Stimulated activated CD4-positive, alpha-beta T cell treated with anti-CD3 and anti-CD28 coated beads, Interleukin-1b, Interleukin-23, amount 100 ng/mL, for 24 hours (primary cell): ENCODE data around the gene KCNIP4.
"Not testable (repeated sequence)": the region's sequence is repeated elsewhere in the genome, so short reads cannot be mapped to it uniquely, and the experiment has no call there.

Source experiments
- DNase-seq, 4 experiments: peaks; one replicate each; pipeline ENCODE4 v3.0.0-alpha.2; 2020; ENCODE audit warnings: low read depth in 4 of 4, low spot score in 1 of 4

Gene KCNIP4

GRCh38 chr4:21377046-21377445 is 571.5 kb downstream of the KCNIP4 start:
- no peak for DNase-seq

DNA sequence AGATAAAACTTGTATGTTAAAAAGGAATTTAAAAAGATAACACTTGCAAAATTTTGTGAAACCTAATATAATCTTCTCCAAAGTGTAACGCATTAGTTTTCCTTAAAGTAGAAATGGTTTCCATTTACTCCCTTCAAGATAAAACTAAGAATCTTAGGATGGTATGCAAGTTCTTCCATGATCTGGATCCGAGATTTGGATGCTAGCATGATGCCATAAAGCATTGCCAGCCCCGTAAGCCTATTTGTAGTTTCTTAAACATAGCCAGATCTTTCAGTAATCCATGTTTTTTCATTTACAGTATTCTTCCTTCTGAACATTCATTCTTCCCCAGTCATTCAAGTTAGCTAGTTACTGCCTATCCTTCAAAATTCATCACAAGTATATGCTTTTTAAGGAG is 572.4 kb downstream of the KCNIP4 start:
- no peak for DNase-seq

- no peak for DNase-seq
Observed at GRCh38 chr4:21374641-21375368, 573.8 kb downstream of the KCNIP4 start.

DNA sequence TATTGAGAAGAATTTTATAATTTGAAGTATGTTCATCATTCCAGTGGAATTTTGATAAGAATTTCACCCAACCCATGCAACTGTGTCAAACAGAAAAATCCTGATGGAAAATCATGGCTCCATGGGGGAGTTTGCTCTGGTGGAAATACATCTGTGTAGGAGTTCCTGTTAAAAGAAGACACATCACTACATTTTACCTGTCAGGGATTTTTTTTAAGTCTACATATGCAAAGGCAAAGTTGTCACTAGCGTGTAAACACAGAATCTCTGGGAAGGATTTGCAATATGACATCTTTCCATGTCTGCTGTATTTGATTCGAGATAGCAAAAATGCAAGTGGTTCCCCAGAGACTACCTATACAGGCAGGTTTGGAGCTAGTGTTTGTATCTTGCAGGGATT is 581.0 kb downstream of the KCNIP4 start:
- DNase-seq = no peak

- DNase-seq = no peak
Observed at GRCh38 chr4:21366840-21367239, 581.7 kb downstream of the KCNIP4 start.

- DNase-seq = no peak
Observed at GRCh38 chr4:21366312-21366711, 582.3 kb downstream of the KCNIP4 start.

- DNase-seq = no peak
Observed at GRCh38 chr4:21363701-21364100, 584.9 kb downstream of the KCNIP4 start.

DNA sequence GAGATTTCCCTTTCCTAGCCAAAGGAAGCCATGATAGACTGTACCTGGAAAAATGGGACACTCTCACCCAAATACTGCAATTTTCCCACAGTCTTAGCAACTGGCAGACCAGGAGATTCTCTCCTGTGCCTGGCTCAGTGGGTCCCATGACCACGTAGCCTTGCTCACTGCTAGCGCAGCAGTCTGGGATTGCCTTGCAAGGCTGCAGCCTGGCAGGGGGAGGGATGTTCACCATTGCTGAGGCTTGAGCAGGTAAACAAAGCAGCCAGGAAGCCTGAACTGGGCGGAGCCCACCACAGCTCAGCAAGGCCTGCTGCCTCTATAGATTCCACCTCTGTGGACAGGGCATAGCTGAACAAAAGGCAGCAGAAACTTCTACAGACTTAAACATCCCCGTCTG is 596.2 kb downstream of the KCNIP4 start:
- not testable (repeated sequence) for DNase-seq

DNA sequence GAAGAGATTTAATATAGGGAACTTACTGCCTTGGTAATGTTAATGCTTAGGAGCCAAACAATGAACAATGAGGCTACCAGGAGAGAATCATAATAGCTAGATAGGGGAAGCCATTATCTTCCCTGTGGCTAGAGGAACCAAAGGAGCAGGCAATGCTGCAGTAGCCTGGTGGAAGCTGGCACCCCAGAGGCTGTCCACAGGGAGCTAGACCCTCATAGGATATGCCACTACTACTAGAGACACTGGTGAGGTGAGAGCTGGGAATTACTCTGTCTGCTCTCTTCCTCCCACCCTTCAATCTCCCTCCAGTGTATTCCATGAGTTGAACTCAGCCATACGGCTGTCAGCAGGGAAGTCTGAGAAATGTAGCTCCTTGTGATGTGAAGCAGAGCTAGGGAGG is 601.4 kb downstream of the KCNIP4 start:
- DNase-seq = no peak

- no peak for DNase-seq
Observed at GRCh38 chr4:21327976-21328700, 620.4 kb downstream of the KCNIP4 start.

DNA sequence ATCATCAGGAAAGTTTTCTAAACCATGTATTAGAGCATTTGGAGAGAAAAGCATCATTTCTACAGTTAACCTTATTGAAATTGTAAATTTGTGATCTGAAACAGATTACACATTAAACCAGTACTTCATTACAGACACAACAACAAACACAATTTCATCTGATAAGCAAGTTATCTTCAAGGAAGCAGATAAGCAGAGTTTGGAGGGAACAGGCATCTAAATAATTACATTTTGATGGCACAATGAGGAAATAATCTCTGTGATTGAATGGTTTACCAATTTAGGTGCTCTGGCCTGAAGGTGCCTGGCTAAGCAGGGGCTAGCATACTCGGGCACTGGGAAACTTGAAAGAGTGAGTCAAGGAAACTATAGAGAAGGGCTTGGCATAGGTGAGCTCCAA is 628.5 kb downstream of the KCNIP4 start:
- DNase-seq = no peak

DNA sequence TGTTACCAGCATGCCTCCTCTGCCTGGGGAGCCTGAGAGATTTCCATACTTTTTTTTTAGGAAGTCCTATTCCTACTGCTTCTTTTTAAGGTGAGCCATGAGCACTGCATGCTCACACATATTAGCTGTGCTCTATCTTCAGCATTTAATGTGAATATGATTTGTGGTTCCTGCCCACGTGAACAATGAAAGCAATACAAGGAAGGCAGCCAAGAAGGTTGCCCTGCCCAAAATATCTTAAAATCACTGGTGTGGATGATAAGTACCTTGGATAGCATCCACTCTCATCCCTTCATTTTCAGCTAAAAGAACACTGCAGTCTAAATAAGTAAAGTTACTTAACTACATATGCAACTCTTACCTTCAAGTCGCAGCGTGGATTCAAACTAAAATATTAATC is 640.9 kb downstream of the KCNIP4 start:
- no peak for DNase-seq

GRCh38 chr4:21304540-21304887 is 644.1 kb downstream of the KCNIP4 start:
- DNase-seq = no peak

DNA sequence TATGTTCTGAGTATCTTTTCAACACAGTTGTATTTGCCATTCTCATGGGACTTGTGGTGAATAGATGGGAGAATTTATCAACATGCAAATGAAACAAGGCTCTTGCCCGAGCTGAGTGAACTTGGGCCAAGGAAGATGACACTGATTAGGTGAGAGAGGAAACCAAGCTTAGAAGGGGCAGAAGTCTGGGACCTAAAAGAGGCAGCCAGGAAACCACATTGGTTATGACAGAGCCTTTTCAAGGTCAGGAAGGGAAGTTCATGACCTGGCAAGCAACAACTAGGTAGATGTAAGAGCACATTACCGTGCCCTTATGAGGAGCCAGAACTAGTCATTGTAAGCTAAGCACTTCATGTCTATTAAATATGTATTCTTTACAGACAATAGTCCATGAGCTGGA is 658.0 kb downstream of the KCNIP4 start:
- DNase-seq = no peak

- no peak for DNase-seq
Observed at GRCh38 chr4:21276046-21276445, 672.5 kb downstream of the KCNIP4 start.

DNA sequence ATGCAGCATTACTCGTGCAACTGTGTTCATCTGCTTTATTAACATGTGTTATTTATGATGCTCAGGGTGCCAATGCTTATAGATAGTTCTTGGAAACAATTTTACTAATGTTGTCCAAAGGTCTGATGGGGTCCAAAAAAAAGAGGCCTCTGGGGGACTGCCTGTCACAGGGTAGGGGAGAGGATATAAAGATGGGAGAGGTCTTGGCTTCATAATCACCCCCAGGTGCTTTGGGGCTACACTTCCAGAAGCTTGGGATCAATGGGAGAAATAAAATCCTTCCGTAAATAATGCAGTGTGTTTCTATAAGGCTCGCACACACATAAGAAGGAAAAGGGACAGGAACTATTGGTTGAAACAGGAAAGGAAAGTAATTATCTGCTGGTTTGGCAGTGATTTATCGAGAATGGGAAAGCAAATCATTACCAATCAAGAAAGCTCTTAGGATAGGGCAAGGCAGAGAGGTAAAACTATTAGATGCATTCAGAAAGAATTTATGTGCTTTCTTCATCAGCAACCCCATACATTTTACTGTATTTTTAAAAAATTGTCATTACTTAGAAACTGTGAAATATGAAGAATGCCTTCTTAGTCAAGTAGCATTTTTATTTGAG is 677.0 kb downstream of the KCNIP4 start:
- no peak for DNase-seq

DNA sequence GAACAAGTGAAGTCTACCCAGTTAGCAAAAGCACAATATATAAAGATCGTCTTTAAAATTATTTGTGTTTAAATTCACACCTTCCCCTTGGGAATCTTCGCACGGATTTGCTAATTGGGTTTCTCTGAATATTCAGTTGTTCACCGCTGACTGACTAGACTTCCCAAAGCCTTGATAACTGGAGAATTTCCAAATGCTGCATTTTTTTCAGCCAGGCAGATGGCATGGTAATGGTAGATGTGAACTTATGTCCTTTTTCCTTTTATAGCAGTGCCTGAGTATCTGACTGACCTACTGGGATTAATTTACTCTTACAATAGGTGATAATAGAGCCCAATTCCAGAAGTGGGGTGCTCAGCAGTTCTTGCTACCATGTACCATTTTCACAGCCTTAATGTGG is 700.2 kb downstream of the KCNIP4 start:
- no peak for DNase-seq

DNA sequence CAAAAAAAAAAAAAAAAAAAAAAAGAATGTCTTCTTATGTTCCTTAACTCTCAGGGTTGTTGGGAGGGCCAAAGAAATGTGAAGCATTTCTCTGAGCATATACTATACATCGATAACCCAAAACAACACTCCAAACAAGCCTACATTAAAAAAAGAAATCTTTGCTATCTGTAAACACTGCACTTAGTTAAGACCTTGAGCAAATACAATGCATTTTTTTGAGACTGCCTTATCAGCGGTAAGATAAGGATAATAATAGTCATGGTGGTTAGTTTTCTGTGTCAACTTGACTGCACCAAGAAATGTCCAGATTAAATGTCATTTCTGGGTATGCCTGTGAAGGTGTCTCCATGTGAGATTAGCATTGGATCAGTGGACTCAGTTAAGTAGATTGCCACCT is 706.4 kb downstream of the KCNIP4 start:
- no peak for DNase-seq

GRCh38 chr4:21226637-21227538 is 721.7 kb downstream of the KCNIP4 start:
- no peak for DNase-seq

- DNase-seq = no peak
Observed at GRCh38 chr4:21211846-21212245, 736.7 kb downstream of the KCNIP4 start.

GRCh38 chr4:21209860-21210259 is 738.7 kb downstream of the KCNIP4 start:
- DNase-seq = no peak
